ENCODE results near the gene LRRK2. TPM values are rescaled to one million over a fixed set of nuclear protein-coding genes. Genes with fewer than 3 reads are reported as not detected.

Gene LRRK2
- total and polyA plus RNA-seq, 7 donors = 0.74 to 8.4 (median 4.7) TPM

GRCh38 chr12:40227447-40227846 lies 2.6 kb downstream of the LRRK2 start:
- Histone ChIP-seq H3K9me3 (no peaks in the 10 kb centered on the region), H3K4me3 (no peak overlapping the region), H3K27me3 (ENCODE audit: insufficient read depth in 3 of 3, low read length in 2 of 3) (no peaks in the 10 kb centered on the region), H3K27ac (no peak overlapping the region), H3K4me1 (peaks cover 16% of the 10 kb centered on the region), H3K36me3 (ENCODE audit: insufficient read depth in 1 of 2, low read depth in 1 of 2) (peaks cover 0 to 7% of the 10 kb centered on the region in 2 donors)
- DNase-seq (no peak), ATAC-seq (no peak)
- no peak for TF ChIP-seq CTCF (IDR thresholded peaks at IDR 0.05)
- WGBS, 3 donors = 87 to 96% (median 95%) methylated on average over 1 of the region's 1 CpG
- intact Hi-C loops (cut with DNase I) = loop anchor here (5.0 to 10.0 kb wide), 2 partner anchors 73 to 75 kb away; no protein-coding TSS in a partner anchor

- no peak for DNase-seq
- Histone ChIP-seq H3K27me3 (ENCODE audit: insufficient read depth in 3 of 3, low read length in 2 of 3) (no peaks in the 10 kb centered on the region), H3K27ac (no peak overlapping the region), H3K9me3 (no peaks in the 10 kb centered on the region), H3K4me1 (peaks cover 8% of the 10 kb centered on the region), H3K4me3 (no peak overlapping the region), H3K36me3 (ENCODE audit: insufficient read depth in 1 of 2, low read depth in 1 of 2) (peaks cover 0 to 20% of the 10 kb centered on the region in 2 donors)
- intact Hi-C loops (cut with DNase I) = loop anchor here (5.0 to 10.0 kb wide), 2 partner anchors 74 to 76 kb away; no protein-coding TSS in a partner anchor
- 85 to 87% (median 86%) methylated on average over 3 of the region's 3 CpGs for WGBS, 3 donors
- TF ChIP-seq CTCF (IDR thresholded peaks at IDR 0.05) = no peak
- no peak for ATAC-seq
Measured at GRCh38 chr12:40228727-40229126, 3.9 kb downstream of the LRRK2 start.

- H3K4me1 ChIP-seq = peaks cover 6% of the 10 kb centered on the region
- no peak overlapping the region for H3K4me3 ChIP-seq
- no peak overlapping the region for H3K27ac ChIP-seq
- no peak for DNase-seq
- H3K9me3 ChIP-seq = no peaks in the 10 kb centered on the region
- intact Hi-C loops (cut with DNase I) = loop anchor here (5.0 to 10.0 kb wide), 2 partner anchors 75 to 78 kb away; no protein-coding TSS in a partner anchor
- H3K27me3 ChIP-seq (ENCODE audit: insufficient read depth in 3 of 3, low read length in 2 of 3) = no peaks in the 10 kb centered on the region
- TF ChIP-seq CTCF (IDR thresholded peaks at IDR 0.05) = no peak
- WGBS, 3 donors = 79 to 87% (median 86%) methylated on average over 10 of the region's 10 CpGs
- peaks cover 0 to 26% of the 10 kb centered on the region in 2 donors for H3K36me3 ChIP-seq (ENCODE audit: insufficient read depth in 1 of 2, low read depth in 1 of 2)
- ATAC-seq = no peak
Measured at GRCh38 chr12:40229690-40230651, 5.2 kb downstream of the LRRK2 start.

GRCh38 chr12:40232602-40233001 lies 7.8 kb downstream of the LRRK2 start:
- Histone ChIP-seq H3K27me3 (ENCODE audit: insufficient read depth in 3 of 3, low read length in 2 of 3) (no peaks in the 10 kb centered on the region), H3K9me3 (no peaks in the 10 kb centered on the region), H3K36me3 (ENCODE audit: insufficient read depth in 1 of 2, low read depth in 1 of 2) (peaks cover 0 to 51% of the 10 kb centered on the region in 2 donors), H3K4me3 (no peak overlapping the region), H3K4me1 (no peaks in the 10 kb centered on the region), H3K27ac (no peak overlapping the region)
- intact Hi-C loops (cut with DNase I) = no loop called here
- WGBS, 3 donors = 84 to 86% (median 85%) methylated on average over 1 of the region's 1 CpG
- ATAC-seq (no peak), DNase-seq (no peak)
- TF ChIP-seq CTCF (IDR thresholded peaks at IDR 0.05) = no peak

Data from psoas muscle (tissue), 8 donors.